HepG2 (cell line): Measurements from ENCODE around the gene RAB2B. TPM values are rescaled to one million over a fixed set of nuclear protein-coding genes. Genes with fewer than 3 reads are reported as not detected.

Source experiments
- AKAP8 ChIP-seq: sonication (generic); formaldehyde crosslinking; IDR thresholded peaks from 2 replicates; pipeline ENCODE4 v1.5.1; 2020; ENCODE audit warnings: mild to moderate bottlenecking, missing genetic modification reagents
- ARID4A ChIP-seq: sonication (generic); formaldehyde crosslinking; IDR thresholded peaks from 2 replicates; pipeline ENCODE4 v1.5.0; 2020; ENCODE audit warnings: mild to moderate bottlenecking, missing genetic modification reagents, borderline replicate concordance
- KDM2A ChIP-seq: sonication (generic); formaldehyde crosslinking; IDR thresholded peaks from 2 replicates; pipeline ENCODE4 v1.4.0; 2020; ENCODE audit warnings: low read depth, missing genetic modification reagents, borderline replicate concordance
- MLXIP ChIP-seq: sonication (generic); formaldehyde crosslinking; IDR thresholded peaks from 2 replicates; pipeline ENCODE4 v1.9.0; 2021; ENCODE audit warnings: missing genetic modification reagents, borderline replicate concordance
- U2AF1 ChIP-seq: fragments of 200-400 bp; formaldehyde crosslinking; optimal IDR thresholded peaks from 2 replicates; pipeline ENCODE3; 2017; ENCODE audit warnings: mild to moderate bottlenecking, low read depth, low read length
- ZNF281 ChIP-seq: sonication (generic); formaldehyde crosslinking; IDR thresholded peaks from 2 replicates; pipeline ENCODE4 v1.4.0; 2020; ENCODE audit warnings: missing genetic modification reagents, borderline replicate concordance
- ZNF512B ChIP-seq: sonication (generic); formaldehyde crosslinking; IDR thresholded peaks from 2 replicates; pipeline ENCODE4 v1.5.1; 2020; ENCODE audit warnings: missing genetic modification reagents, mild to moderate bottlenecking, borderline replicate concordance
- ZNF652 ChIP-seq: IDR thresholded peaks from 2 replicates; pipeline ENCODE4 v1.6.1; 2016; ENCODE audit warnings: low read depth, borderline replicate concordance
- ZNF709 ChIP-seq: sonication (generic); formaldehyde crosslinking; IDR thresholded peaks from 2 replicates; pipeline ENCODE4 v1.5.0; 2020; ENCODE audit warnings: mild to moderate bottlenecking, missing genetic modification reagents
- polyA plus RNA-seq, 8 experiments: library from polyadenylated mRNA; depleted of rRNA in 3 of 8; stranded (reverse) in 7 of 8; unstranded in 1 of 8; fragments of >200 nt; fragmentation: Illumina TruSeq in 4 of 8; extraction: Trizol in 4 of 8; gene quantifications; 2 replicates each; pipeline versions ENCODE4 v1.2.1 to v1.2.3, GENCODE V29; 2011 to 2016; ENCODE audit warnings: low read depth in 4 of 8, missing spikeins in 1 of 8, mixed read lengths in 1 of 8; ENCODE audit not compliant: insufficient read depth in 1 of 8
- total RNA-seq, 5 experiments: library from RNA; depleted of rRNA; stranded (reverse); fragments of >200 nt; fragmentation: Illumina TruSeq; extraction: Trizol; gene quantifications; 2 replicates each; pipeline ENCODE4 v1.2.3, GENCODE V29; 2016; ENCODE audit warnings: low read depth in 1 of 5

RAB2B gene
- total and polyA plus RNA-seq, 2 of the 13 experiments (the other 11 are each of a cell fraction or from before 2014, with no cell fraction given) = 36.0 to 60.6 TPM

DNA sequence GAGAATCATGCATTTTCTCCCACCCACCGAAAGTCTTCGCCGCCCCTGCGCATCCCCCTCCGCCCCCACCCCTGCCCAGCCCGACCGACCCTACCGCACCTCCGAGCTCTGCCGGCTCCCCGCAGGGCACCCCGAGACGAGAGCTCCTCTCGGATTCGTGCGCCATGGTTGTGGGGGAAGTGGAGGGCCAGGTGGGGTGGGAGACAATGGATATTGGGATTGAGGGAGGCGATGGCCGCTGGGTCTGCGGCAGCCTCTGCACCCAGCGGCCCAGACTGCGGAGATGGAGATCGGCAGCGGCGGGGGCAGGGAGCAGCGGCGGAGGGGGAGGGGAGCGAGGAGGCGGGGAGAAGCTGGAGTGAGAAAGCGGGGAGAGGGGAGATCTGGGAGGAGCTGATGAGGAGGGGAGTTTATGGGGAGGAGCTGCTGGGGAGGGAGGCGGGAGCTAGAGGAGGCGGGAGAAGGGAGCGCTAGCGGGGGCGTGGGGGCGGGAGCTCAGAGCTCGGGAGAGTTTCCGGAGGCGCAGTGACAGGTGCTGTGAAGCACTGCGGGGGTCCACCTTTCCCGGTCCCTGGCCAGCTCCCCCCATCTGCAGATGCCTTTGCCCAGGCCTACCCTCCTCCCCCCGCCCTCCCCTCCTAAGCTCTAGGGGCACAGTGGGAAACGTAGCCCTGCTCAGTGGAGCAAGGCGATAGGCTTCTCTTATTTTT lies 49.4 kb upstream of the RAB2B start, which contains the start of gene SALL2 (continued):
- TF ChIP-seq ARID4A (peak; percentile 72), ZNF512B (CRISPR knock-in tag) (peak; percentile 5; the same call in 1 of the 2 replicates), AKAP8 (no peak), KDM2A (CRISPR knock-in tag) (no peak), ZNF652 (CRISPR knock-in tag) (no peak), MLXIP (CRISPR knock-in tag) (no peak), ZNF709 (CRISPR knock-in tag) (no peak; the same call in 1 of the 2 replicates), U2AF1 (no peak), ZNF281 (CRISPR knock-in tag) (peak; percentile 88)
